Lung (tissue), 12 donors: ENCODE results near the gene CEP350. TPM values are rescaled to one million over a fixed set of nuclear protein-coding genes. Genes with fewer than 3 reads are reported as not detected.

Experiments used
- ATAC-seq: fragments of 200-7000 bp; cut with Tn5 transposase; one replicate; pipeline ENCODE4 v1.9.1; 2020; ENCODE audit warnings: moderate number of reproducible peaks; ENCODE audit not compliant: insufficient read depth, low FRiP score
- DNase-seq, 3 donors: peaks; one replicate each; pipeline ENCODE4 v3.0.0-alpha.2; 2013 to 2017
- H3K27ac ChIP-seq, 2 donors: one replicate each; pipeline ENCODE4 v1.5.1; 2013; ENCODE audit warnings: mild to moderate bottlenecking in 2 of 2, moderate library complexity in 2 of 2, control low read depth in 1 of 2, inconsistent platforms in 1 of 2, low read depth in 1 of 2, low read length in 1 of 2
- H3K27me3 ChIP-seq, 3 donors: one replicate each; pipeline ENCODE4 v1.5.1; 2013; ENCODE audit warnings: low read length in 2 of 3; ENCODE audit not compliant: control insufficient read depth in 3 of 3, insufficient read depth in 3 of 3
- H3K36me3 ChIP-seq, 4 donors: one replicate each; pipeline ENCODE4 v1.5.1; 2013; ENCODE audit warnings: low read length in 4 of 4, mild to moderate bottlenecking in 1 of 4, moderate library complexity in 1 of 4; ENCODE audit not compliant: control insufficient read depth in 4 of 4, insufficient read depth in 4 of 4
- H3K4me1 ChIP-seq, 5 donors: one replicate each; pipeline ENCODE4 v1.5.1; 2013; ENCODE audit warnings: low read length in 5 of 5, mild to moderate bottlenecking in 2 of 5, moderate library complexity in 1 of 5; ENCODE audit not compliant: control insufficient read depth in 5 of 5, insufficient read depth in 5 of 5
- H3K4me3 ChIP-seq: one replicate; pipeline ENCODE4 v1.5.1; 2013; ENCODE audit warnings: mild to moderate bottlenecking, control low read depth, moderate library complexity
- H3K9ac ChIP-seq, 2 donors: one replicate each; pipeline ENCODE4 v1.5.1; 2013; ENCODE audit warnings: low read length in 2 of 2, control low read depth in 1 of 2; ENCODE audit not compliant: insufficient read depth in 1 of 2
- H3K9me3 ChIP-seq, 4 donors: one replicate each; pipeline ENCODE4 v1.5.1; 2013; ENCODE audit warnings: low read length in 3 of 4, mild to moderate bottlenecking in 1 of 4, moderate library complexity in 1 of 4; ENCODE audit not compliant: control insufficient read depth in 4 of 4, insufficient read depth in 3 of 4
- CTCF ChIP-seq: IDR thresholded peaks from 2 replicates; pipeline ENCODE4 v1.5.1; 2012; ENCODE audit warnings: mild to moderate bottlenecking; ENCODE audit errors: control extremely low read depth, extremely low read depth
- WGBS, 2 donors: extraction: QIAGEN DNeasy Blood & Tissue Kit; methylation state at CpG; one replicate each; pipeline ENCODE4 v1.1.7; 2013; 5-methylcytosine and 5-hydroxymethylcytosine counted together
- polyA plus RNA-seq, 2 donors: library from polyadenylated mRNA; stranded (reverse); fragments of 200-250 nt; gene quantifications; one replicate each; pipeline ENCODE4 v1.2.1, GENCODE V29; 2013
- total RNA-seq, 2 donors: library from RNA; depleted of rRNA in 1 of 2; stranded (reverse); fragments of >200 nt in 1 of 2; gene quantifications; one replicate each; pipeline ENCODE4 v1.2.1, GENCODE V29; 2014 to 2021
- donor health status: control.
- donor health status: control.
- donor health status: Bipolar disorder and iron deficiency.
- donor health status: healthy.
- donor health status: DM: yes; HTN: yes; CAD: no.

CEP350 gene
- total and polyA plus RNA-seq, 4 donors = 4.3 to 89.8 (median 23.0) TPM

- ATAC-seq = no peak
- 35 to 85% methylated on average over 1 of the region's 1 CpG for WGBS, 2 donors
- Histone ChIP-seq H3K9ac (no peak overlapping the region), H3K27me3 (no peaks in the 10 kb centered on the region), H3K4me1 (peaks cover 0 to 35% (median 3%) of the 10 kb centered on the region in 5 donors), H3K4me3 (no peak overlapping the region), H3K9me3 (no peaks in the 10 kb centered on the region), H3K36me3 (peaks cover under 1 to 31% (median 10%) of the 10 kb centered on the region in 4 donors), H3K27ac (peak overlapping the region in 1 of 2 donors; percentile 17)
- peak; percentile 47 to 74 (median 63) for DNase-seq
- no peak for TF ChIP-seq CTCF
Measured at GRCh38 chr1:180101411-180101810, 146.8 kb downstream of the CEP350 start.

GRCh38 chr1:180103819-180104218 lies 149.2 kb downstream of the CEP350 start:
- Histone ChIP-seq H3K9me3 (no peaks in the 10 kb centered on the region), H3K27me3 (no peaks in the 10 kb centered on the region), H3K4me1 (peaks cover 0 to 24% (median 2%) of the 10 kb centered on the region in 5 donors), H3K9ac (no peak overlapping the region), H3K4me3 (no peak overlapping the region), H3K36me3 (peaks cover 6 to 22% (median 13%) of the 10 kb centered on the region in 4 donors), H3K27ac (no peak overlapping the region)
- WGBS, 2 donors = 100% methylated on average over 1 of the region's 1 CpG
- DNase-seq (no peak), ATAC-seq (no peak)
- no peak for TF ChIP-seq CTCF

- no peak overlapping the region for H3K27ac ChIP-seq
- no peak for TF ChIP-seq CTCF
- no peaks in the 10 kb centered on the region for H3K9me3 ChIP-seq
- DNase-seq (no peak), ATAC-seq (no peak)
- no peaks in the 10 kb centered on the region for H3K27me3 ChIP-seq
- H3K4me3 ChIP-seq = no peak overlapping the region
- no peak overlapping the region for H3K9ac ChIP-seq
- H3K4me1 ChIP-seq = peaks cover 0 to 39% (median 5%) of the 10 kb centered on the region in 5 donors
- peaks cover 9 to 35% (median 13%) of the 10 kb centered on the region in 4 donors for H3K36me3 ChIP-seq
- 82 to 94% methylated on average over 2 of the region's 2 CpGs for WGBS, 2 donors
Measured at GRCh38 chr1:180112091-180112490, 157.5 kb downstream of the CEP350 start.
